PC-9 (cell line): Measurements from ENCODE around the gene DDX4. TPM values are rescaled to one million over a fixed set of nuclear protein-coding genes. Genes with fewer than 3 reads are reported as not detected.

Experiments
- BruUV-seq: library from RNA; stranded (reverse); fragments of 400-500 nt; replicated peaks from 2 replicates; lab custom pipeline; 2021; lab: Mats Ljungman, UMichigan
- CTCF ChIA-PET: fragments of 300-600 bp; sonication (Branson Sonifier 250); formaldehyde crosslinking; loops from one replicate; lab custom pipeline; 2022; ENCODE audit warnings: antibody characterized with exemption; lab: Charles Lee
- POLR2A ChIA-PET: fragments of 300-600 bp; sonication (Branson Sonifier 250); formaldehyde crosslinking; loops from one replicate; lab custom pipeline; 2022; ENCODE audit warnings: antibody characterized with exemption; ENCODE audit not compliant: unreplicated experiment; lab: Charles Lee
- DNase-seq, 2 experiments: peaks; one replicate each; pipeline versions ENCODE4 v3.0.0 to v3.0.0-alpha.2; 2015 to 2022; ENCODE audit warnings: mixed read lengths in 1 of 2
- H2AFZ ChIP-seq: fragments of 200-600 bp; sonication (generic); 2 replicates; pipeline ENCODE4 v1.8.1; 2017; ENCODE audit warnings: antibody characterized with exemption
- H3F3A ChIP-seq: fragments of 200-600 bp; sonication (generic); 2 replicates; pipeline ENCODE4 v1.8.1; 2017; ENCODE audit warnings: antibody characterized with exemption, mild to moderate bottlenecking, low read depth; ENCODE audit not compliant: insufficient read depth
- H3K27ac ChIP-seq: fragments of 200-600 bp; sonication (generic); 2 replicates; pipeline ENCODE4 v1.6.1; 2016; ENCODE audit warnings: mixed run types
- H3K27me3 ChIP-seq: fragments of 200-600 bp; sonication (generic); 2 replicates; pipeline ENCODE4 v1.6.1; 2016; ENCODE audit warnings: low read depth, mixed run types; ENCODE audit not compliant: insufficient read depth
- H3K36me3 ChIP-seq: fragments of 200-600 bp; sonication (generic); 2 replicates; pipeline ENCODE4 v1.6.1; 2016; ENCODE audit warnings: low read depth, mixed run types
- H3K4me1 ChIP-seq: fragments of 200-600 bp; sonication (generic); replicated peaks from 2 replicates; pipeline ENCODE4 v1.6.1; 2016; ENCODE audit warnings: mixed run types; ENCODE audit not compliant: insufficient read depth
- H3K4me2 ChIP-seq: fragments of 200-600 bp; sonication (generic); 2 replicates; pipeline ENCODE4 v1.6.1; 2017; ENCODE audit warnings: mixed run types
- H3K4me3 ChIP-seq: fragments of 200-600 bp; sonication (generic); 2 replicates; pipeline ENCODE4 v1.6.1; 2016; ENCODE audit warnings: mixed run types
- H3K79me2 ChIP-seq: fragments of 200-600 bp; sonication (generic); 2 replicates; pipeline ENCODE4 v1.6.1; 2017; ENCODE audit warnings: low read depth, mixed run types
- H3K9me2 ChIP-seq: fragments of 200-600 bp; sonication (generic); 2 replicates; pipeline ENCODE4 v1.8.1; 2017; ENCODE audit warnings: mild to moderate bottlenecking; ENCODE audit not compliant: insufficient read depth
- H3K9me3 ChIP-seq: fragments of 200-600 bp; sonication (generic); 2 replicates; pipeline ENCODE4 v1.8.1; 2016; ENCODE audit warnings: low read depth; ENCODE audit not compliant: insufficient read depth
- H4K20me1 ChIP-seq: fragments of 200-600 bp; sonication (generic); 2 replicates; pipeline ENCODE4 v1.8.1; 2017; ENCODE audit not compliant: insufficient read depth
- EZH2 ChIP-seq: fragments of 200-600 bp; sonication (generic); IDR thresholded peaks from 2 replicates; pipeline ENCODE4 v1.8.0; 2017; ENCODE audit warnings: antibody characterized with exemption, low read depth
- intact Hi-C: fragments of 100-400 bp; cut with micrococcal nuclease; formaldehyde crosslinking; loops from one replicate; pipeline ENCODE4 v1.10.0; 2022; ENCODE audit not compliant: unreplicated experiment
- total RNA-seq: library from RNA; stranded (reverse); gene quantifications from 2 replicates; pipeline ENCODE4 v1.2.3, GENCODE V29; 2021
- TF ChIP-seq, protein P1 (sequence below): fragments of 200-600 bp; sonication (generic); conservative IDR thresholded peaks from 2 replicates; pipeline ENCODE4 v1.6.1; 2017; ENCODE audit warnings: mixed run types, antibody characterized with exemption, mild to moderate bottlenecking, moderate library complexity

Gene DDX4
- total RNA-seq, 1 experiment from 2014 or later, result not detected

DNA sequence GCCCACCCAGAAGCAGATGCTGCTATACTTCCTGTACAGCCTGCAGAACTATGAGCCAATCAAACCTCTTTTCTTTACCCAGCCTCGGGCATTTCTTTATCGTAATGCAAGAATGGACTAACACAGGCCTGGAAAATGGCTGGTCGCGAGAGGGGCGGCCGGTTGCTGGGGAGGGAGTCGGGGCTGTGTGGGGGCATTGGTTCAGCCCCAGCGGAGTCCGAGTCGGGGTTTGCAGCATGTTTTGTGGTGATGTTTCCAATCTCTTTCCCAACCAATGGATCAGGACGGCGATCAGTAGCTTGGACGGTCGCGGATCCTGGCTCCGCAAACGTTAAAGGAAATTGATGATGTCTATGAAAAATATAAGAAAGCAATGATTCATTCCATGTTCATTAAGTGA lies 94.6 kb downstream of the DDX4 start:
- ChIA-PET CTCF (interaction anchor here (0.6 kb wide), 1 partner anchor 1336 kb away, joined by 11 read pairs; no protein-coding TSS in a partner anchor), POLR2A (no interaction called here)
- Histone ChIP-seq H3K79me2 (no peaks in the 10 kb centered on the region), H3K27ac (no peak overlapping the region), H3F3A (no peaks in the 10 kb centered on the region), H3K9me3 (0 out of 2 replicates have a peak, but pooled peaks cover 5% of the 10 kb centered on the region), H3K36me3 (no peaks in the 10 kb centered on the region), H3K4me2 (no peak overlapping the region), H2AFZ (no peak overlapping the region), H4K20me1 (no peaks in the 10 kb centered on the region), H3K4me3 (no peak overlapping the region), H3K27me3 (no peaks in the 10 kb centered on the region), H3K4me1 (no peaks in the 10 kb centered on the region), H3K9me2 (no peaks in the 10 kb centered on the region)
- intact Hi-C loops, result no loop called here
- no TSS peak for BruUV-seq
- TF ChIP-seq, protein P1, sequence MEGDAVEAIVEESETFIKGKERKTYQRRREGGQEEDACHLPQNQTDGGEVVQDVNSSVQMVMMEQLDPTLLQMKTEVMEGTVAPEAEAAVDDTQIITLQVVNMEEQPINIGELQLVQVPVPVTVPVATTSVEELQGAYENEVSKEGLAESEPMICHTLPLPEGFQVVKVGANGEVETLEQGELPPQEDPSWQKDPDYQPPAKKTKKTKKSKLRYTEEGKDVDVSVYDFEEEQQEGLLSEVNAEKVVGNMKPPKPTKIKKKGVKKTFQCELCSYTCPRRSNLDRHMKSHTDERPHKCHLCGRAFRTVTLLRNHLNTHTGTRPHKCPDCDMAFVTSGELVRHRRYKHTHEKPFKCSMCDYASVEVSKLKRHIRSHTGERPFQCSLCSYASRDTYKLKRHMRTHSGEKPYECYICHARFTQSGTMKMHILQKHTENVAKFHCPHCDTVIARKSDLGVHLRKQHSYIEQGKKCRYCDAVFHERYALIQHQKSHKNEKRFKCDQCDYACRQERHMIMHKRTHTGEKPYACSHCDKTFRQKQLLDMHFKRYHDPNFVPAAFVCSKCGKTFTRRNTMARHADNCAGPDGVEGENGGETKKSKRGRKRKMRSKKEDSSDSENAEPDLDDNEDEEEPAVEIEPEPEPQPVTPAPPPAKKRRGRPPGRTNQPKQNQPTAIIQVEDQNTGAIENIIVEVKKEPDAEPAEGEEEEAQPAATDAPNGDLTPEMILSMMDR, result no peak
- TF ChIP-seq EZH2, result no peak
- DNase-seq, result no peak

DNA sequence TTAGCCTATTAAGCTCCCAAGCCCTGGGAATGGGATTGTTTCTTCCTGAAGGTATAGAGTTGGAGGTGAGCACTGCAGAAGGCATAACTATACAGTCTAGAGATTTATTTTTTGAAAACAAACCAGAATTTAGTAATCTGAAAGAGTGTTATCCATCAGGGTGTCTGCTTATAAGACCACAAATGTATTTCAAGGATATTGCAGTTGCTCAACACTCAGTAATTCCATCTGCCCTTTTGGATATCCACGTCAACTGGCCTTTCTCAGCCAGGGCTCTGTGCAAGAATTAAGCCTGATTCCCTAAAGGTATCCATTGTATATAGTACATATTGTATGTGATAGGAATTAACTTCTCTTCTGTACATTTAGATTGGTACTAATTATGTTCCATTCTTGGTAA lies 98.3 kb downstream of the DDX4 start:
- H3K79me2 ChIP-seq, result no peaks in the 10 kb centered on the region
- no TSS peak for BruUV-seq
- H3K9me2 ChIP-seq, result no peaks in the 10 kb centered on the region
- DNase-seq, result no peak
- no peak overlapping the region for H3K27ac ChIP-seq
- H3F3A ChIP-seq, result no peaks in the 10 kb centered on the region
- H4K20me1 ChIP-seq, result no peaks in the 10 kb centered on the region
- TF ChIP-seq, protein P1, result no peak
- TF ChIP-seq EZH2, result no peak
- H3K36me3 ChIP-seq, result no peaks in the 10 kb centered on the region
- H3K4me1 ChIP-seq, result no peaks in the 10 kb centered on the region
- ChIA-PET POLR2A (no interaction called here), CTCF (no interaction called here)
- H3K27me3 ChIP-seq, result no peaks in the 10 kb centered on the region
- H3K9me3 ChIP-seq, result 0 out of 2 replicates have a peak, but pooled peaks cover 5% of the 10 kb centered on the region
- no peak overlapping the region for H3K4me2 ChIP-seq
- H2AFZ ChIP-seq, result no peak overlapping the region
- no peak overlapping the region for H3K4me3 ChIP-seq
- intact Hi-C loops, result no loop called here

DNA sequence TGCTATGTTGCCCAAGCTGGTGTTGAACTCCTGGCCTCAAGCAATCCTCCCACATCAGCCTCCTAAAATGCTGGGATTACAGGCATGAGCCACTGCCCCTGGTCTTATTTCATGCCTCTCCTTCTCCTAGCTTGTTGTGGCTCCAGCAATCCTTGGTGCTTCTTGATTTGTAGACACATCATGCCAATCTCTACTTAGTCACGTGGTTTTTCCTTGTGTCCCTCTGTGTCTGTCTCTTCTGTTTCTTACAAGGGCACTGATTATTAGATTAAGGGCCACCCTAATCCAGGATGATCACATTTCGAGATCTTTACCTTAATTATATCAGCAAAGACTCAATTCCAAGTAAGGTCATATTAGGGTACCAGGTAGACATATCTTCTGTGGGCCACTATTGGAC lies 104.1 kb downstream of the DDX4 start:
- Histone ChIP-seq H3K4me1 (no peaks in the 10 kb centered on the region), H2AFZ (no peak overlapping the region), H3K27ac (no peak overlapping the region), H3K9me3 (no peaks in the 10 kb centered on the region), H3K27me3 (no peaks in the 10 kb centered on the region), H3K79me2 (no peaks in the 10 kb centered on the region), H3K4me2 (no peak overlapping the region), H3K36me3 (no peaks in the 10 kb centered on the region), H3K4me3 (no peak overlapping the region), H4K20me1 (no peaks in the 10 kb centered on the region), H3K9me2 (no peaks in the 10 kb centered on the region), H3F3A (no peaks in the 10 kb centered on the region)
- BruUV-seq, result no TSS peak
- CTCF ChIA-PET, result no interaction called here
- DNase-seq, result no peak
- intact Hi-C loops, result no loop called here
- POLR2A ChIA-PET, result no interaction called here
- TF ChIP-seq EZH2, result no peak
- TF ChIP-seq, protein P1, result no peak
